Fibroblast of lung (primary cell): ENCODE data around the gene RALGDS. TPM values are rescaled to one million over a fixed set of nuclear protein-coding genes. Genes with fewer than 3 reads are reported as not detected.

Experiments used
- DNase-seq, 2 donors: peaks; one replicate each; pipeline versions ENCODE4 v3.0.0 to v3.0.0-alpha.2; 2010; ENCODE audit warnings: low read depth in 2 of 2
- H2AFZ ChIP-seq: 2 replicates; pipeline ENCODE4 v1.5.1; 2012; ENCODE audit warnings: low read length, control low read depth, inconsistent platforms
- H3K27ac ChIP-seq: 2 replicates; pipeline ENCODE4 v1.5.1; 2011; ENCODE audit warnings: low read length, control low read depth; ENCODE audit not compliant: insufficient read depth
- H3K27me3 ChIP-seq: 2 replicates; pipeline ENCODE4 v1.5.1; 2011; ENCODE audit warnings: mild to moderate bottlenecking, low read length; ENCODE audit not compliant: control insufficient read depth, insufficient read depth
- H3K36me3 ChIP-seq: 2 replicates; pipeline ENCODE4 v1.5.1; 2011; ENCODE audit warnings: low read length; ENCODE audit not compliant: control insufficient read depth, insufficient read depth
- H3K4me1 ChIP-seq: 2 replicates; pipeline ENCODE4 v1.5.1; 2011; ENCODE audit warnings: low read length; ENCODE audit not compliant: control insufficient read depth, insufficient read depth; ENCODE audit errors: extremely low read depth
- H3K4me2 ChIP-seq: 2 replicates; pipeline ENCODE4 v1.5.1; 2011; ENCODE audit warnings: low read length, control low read depth; ENCODE audit not compliant: insufficient read depth; ENCODE audit errors: extremely low read depth
- H3K4me3 ChIP-seq, 4 experiments: fragments of 200-600 bp in 1 of 4; sonication (generic) in 1 of 4; replicated peaks in 1 of 4; 2 replicates each; pipeline ENCODE4 v1.5.1; 2011 to 2016; ENCODE audit warnings: low read length in 4 of 4, low read depth in 3 of 4, mild to moderate bottlenecking in 3 of 4, control low read depth in 2 of 4, inconsistent platforms in 1 of 4, mixed read lengths in 1 of 4; ENCODE audit not compliant: insufficient read depth in 1 of 4; ENCODE audit errors: control extremely low read depth in 1 of 4
- H3K79me2 ChIP-seq: 2 replicates; pipeline ENCODE4 v1.5.1; 2012; ENCODE audit warnings: mild to moderate bottlenecking, low read length, inconsistent platforms; ENCODE audit not compliant: control insufficient read depth, insufficient read depth
- H3K9ac ChIP-seq: 2 replicates; pipeline ENCODE4 v1.5.1; 2011; ENCODE audit warnings: mild to moderate bottlenecking, low read length, control low read depth; ENCODE audit not compliant: insufficient read depth
- H3K9me3 ChIP-seq: 2 replicates; pipeline ENCODE4 v1.5.1; 2012; ENCODE audit warnings: low read depth, low read length; ENCODE audit not compliant: control insufficient read depth, insufficient read depth
- H4K20me1 ChIP-seq: 2 replicates; pipeline ENCODE4 v1.5.1; 2011; ENCODE audit warnings: low read length; ENCODE audit not compliant: control insufficient read depth, insufficient read depth; ENCODE audit errors: extremely low read depth
- EZH2 ChIP-seq: IDR thresholded peaks from 2 replicates; pipeline ENCODE4 v1.5.1; 2012; ENCODE audit warnings: low read length, control low read depth, mild to moderate bottlenecking; ENCODE audit errors: missing control alignments
- polyA plus RNA-seq, 2 donors: library from polyadenylated mRNA; depleted of rRNA in 1 of 2; stranded (reverse) in 1 of 2; unstranded in 1 of 2; fragments of >200 nt; gene quantifications; 2 replicates each; pipeline ENCODE4 v1.2.1, GENCODE V29; 2011 to 2012; ENCODE audit warnings: missing spikeins in 1 of 2
- total RNA-seq: library from RNA; depleted of rRNA; stranded (reverse); fragments of >200 nt; gene quantifications from 2 replicates; pipeline ENCODE4 v1.2.1, GENCODE V29; 2014
- TF ChIP-seq, protein P1 (sequence below), 2 donors: IDR thresholded peaks in 1 of 2; conservative IDR thresholded peaks in 1 of 2; 1 replicate in 1 of 2; 2 replicates in 1 of 2; pipeline ENCODE4 v1.5.1; 2011 to 2012; ENCODE audit warnings: low read length in 2 of 2, control low read depth in 1 of 2, inconsistent platforms in 1 of 2, low read depth in 1 of 2, mild to moderate bottlenecking in 1 of 2

The RALGDS gene
- total and polyA plus RNA-seq, 2 donors (not counting 1 experiment from before 2014, with no cell fraction given): 16.6 to 23.6 TPM

DNA sequence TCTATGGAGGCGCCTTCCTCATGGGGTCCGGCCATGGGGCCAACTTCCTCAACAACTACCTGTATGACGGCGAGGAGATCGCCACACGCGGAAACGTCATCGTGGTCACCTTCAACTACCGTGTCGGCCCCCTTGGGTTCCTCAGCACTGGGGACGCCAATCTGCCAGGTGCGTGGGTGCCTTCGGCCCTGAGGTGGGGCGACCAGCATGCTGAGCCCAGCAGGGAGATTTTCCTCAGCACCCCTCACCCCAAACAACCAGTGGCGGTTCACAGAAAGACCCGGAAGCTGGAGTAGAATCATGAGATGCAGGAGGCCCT, 56.0 kb downstream of the RALGDS start:
- no peak overlapping the region for H2AFZ ChIP-seq
- H3K79me2 ChIP-seq: no peaks in the 10 kb centered on the region
- DNase-seq: no peak
- no peak overlapping the region for H3K4me2 ChIP-seq
- no peaks in the 10 kb centered on the region for H4K20me1 ChIP-seq
- H3K4me3 ChIP-seq: no peak overlapping the region
- no peaks in the 10 kb centered on the region for H3K4me1 ChIP-seq
- H3K36me3 ChIP-seq: peaks cover 1% of the 10 kb centered on the region
- no peaks in the 10 kb centered on the region for H3K27me3 ChIP-seq
- H3K9ac ChIP-seq: no peak overlapping the region
- no peak for TF ChIP-seq EZH2
- TF ChIP-seq, protein P1, sequence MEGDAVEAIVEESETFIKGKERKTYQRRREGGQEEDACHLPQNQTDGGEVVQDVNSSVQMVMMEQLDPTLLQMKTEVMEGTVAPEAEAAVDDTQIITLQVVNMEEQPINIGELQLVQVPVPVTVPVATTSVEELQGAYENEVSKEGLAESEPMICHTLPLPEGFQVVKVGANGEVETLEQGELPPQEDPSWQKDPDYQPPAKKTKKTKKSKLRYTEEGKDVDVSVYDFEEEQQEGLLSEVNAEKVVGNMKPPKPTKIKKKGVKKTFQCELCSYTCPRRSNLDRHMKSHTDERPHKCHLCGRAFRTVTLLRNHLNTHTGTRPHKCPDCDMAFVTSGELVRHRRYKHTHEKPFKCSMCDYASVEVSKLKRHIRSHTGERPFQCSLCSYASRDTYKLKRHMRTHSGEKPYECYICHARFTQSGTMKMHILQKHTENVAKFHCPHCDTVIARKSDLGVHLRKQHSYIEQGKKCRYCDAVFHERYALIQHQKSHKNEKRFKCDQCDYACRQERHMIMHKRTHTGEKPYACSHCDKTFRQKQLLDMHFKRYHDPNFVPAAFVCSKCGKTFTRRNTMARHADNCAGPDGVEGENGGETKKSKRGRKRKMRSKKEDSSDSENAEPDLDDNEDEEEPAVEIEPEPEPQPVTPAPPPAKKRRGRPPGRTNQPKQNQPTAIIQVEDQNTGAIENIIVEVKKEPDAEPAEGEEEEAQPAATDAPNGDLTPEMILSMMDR (conservative IDR thresholded peaks at IDR 0.05 in 1 of 2, IDR thresholded peaks at IDR 0.05 in 1 of 2; ENCODE audit: low read depth in 1 of 2, low read length in 2 of 2): no peak
- H3K27ac ChIP-seq: no peak overlapping the region
- H3K9me3 ChIP-seq: no peaks in the 10 kb centered on the region

DNA sequence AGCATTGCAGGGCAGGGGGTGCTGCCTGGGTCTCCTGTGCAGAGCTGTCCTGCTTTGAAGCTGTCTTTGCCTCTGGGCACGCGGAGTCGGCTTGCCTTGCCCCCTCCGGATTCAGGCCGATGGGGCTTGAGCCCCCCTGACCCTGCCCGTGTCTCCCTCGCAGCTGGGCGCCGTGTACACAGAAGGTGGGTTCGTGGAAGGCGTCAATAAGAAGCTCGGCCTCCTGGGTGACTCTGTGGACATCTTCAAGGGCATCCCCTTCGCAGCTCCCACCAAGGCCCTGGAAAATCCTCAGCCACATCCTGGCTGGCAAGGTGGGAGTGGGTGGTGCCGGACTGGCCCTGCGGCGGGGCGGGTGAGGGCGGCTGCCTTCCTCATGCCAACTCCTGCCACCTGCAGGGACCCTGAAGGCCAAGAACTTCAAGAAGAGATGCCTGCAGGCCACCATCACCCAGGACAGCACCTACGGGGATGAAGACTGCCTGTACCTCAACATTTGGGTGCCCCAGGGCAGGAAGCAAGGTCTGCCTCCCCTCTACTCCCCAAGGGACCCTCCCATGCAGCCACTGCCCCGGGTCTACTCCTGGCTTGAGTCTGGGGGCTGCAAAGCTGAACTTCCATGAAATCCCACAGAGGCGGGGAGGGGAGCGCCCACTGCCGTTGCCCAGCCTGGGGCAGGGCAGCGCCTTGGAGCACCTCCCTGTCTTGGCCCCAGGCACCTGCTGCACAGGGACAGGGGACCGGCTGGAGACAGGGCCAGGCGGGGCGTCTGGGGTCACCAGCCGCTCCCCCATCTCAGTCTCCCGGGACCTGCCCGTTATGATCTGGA, 56.6 kb downstream of the RALGDS start:
- no peak overlapping the region for H3K4me3 ChIP-seq

DNA sequence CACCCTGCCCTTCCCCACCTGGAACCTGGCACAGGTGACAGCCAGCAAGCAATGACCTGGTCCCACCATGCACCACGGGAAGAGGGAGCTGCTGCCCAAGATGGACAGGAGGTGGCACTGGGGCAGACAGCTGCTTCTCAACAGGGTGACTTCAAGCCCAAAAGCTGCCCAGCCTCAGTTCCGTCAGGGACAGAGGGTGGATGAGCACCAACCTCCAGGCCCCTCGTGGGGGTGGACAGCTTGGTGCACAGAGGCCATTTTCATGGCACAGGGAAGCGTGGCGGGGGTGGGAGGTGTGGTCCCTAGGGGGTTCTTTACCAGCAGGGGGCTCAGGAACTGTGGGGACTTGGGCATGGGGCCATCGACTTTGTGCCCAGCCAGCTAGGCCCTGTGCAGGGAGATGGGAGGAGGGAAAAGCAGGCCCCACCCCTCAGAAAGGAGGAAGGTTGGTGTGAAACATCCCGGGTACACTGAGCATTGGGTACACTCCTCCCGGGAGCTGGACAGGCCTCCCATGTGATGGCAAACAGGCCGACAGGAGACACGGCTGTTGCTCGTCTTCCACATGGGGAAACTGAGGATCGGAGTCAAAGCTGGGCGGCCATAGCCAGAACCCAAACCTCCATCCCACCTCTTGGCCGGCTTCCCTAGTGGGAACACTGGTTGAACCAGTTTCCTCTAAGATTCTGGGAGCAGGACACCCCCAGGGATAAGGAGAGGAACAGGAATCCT, 57.4 kb downstream of the RALGDS start:
- Histone ChIP-seq H3K4me1 (no peaks in the 10 kb centered on the region), H3K79me2 (no peaks in the 10 kb centered on the region), H4K20me1 (no peaks in the 10 kb centered on the region), H3K27me3 (no peaks in the 10 kb centered on the region), H3K9ac (no peak overlapping the region), H3K36me3 (peaks cover 1% of the 10 kb centered on the region), H3K9me3 (no peaks in the 10 kb centered on the region), H2AFZ (no peak overlapping the region), H3K4me2 (no peak overlapping the region), H3K4me3 (no peak overlapping the region), H3K27ac (no peak overlapping the region)
- no peak for TF ChIP-seq EZH2
- TF ChIP-seq, protein P1 (conservative IDR thresholded peaks at IDR 0.05 in 1 of 2, IDR thresholded peaks at IDR 0.05 in 1 of 2; ENCODE audit: low read depth in 1 of 2, low read length in 2 of 2): no peak
- no peak for DNase-seq

More for the DNA sequence above, 56.6 kb downstream of the RALGDS start:
- Histone ChIP-seq H3K4me2 (no peak overlapping the region), H2AFZ (no peak overlapping the region), H3K27ac (no peak overlapping the region), H3K4me1 (no peaks in the 10 kb centered on the region), H3K27me3 (no peaks in the 10 kb centered on the region), H3K9me3 (no peaks in the 10 kb centered on the region), H3K36me3 (peaks cover 1% of the 10 kb centered on the region), H3K9ac (no peak overlapping the region), H3K79me2 (no peaks in the 10 kb centered on the region), H4K20me1 (no peaks in the 10 kb centered on the region)
- TF ChIP-seq, protein P1 (conservative IDR thresholded peaks at IDR 0.05 in 1 of 2, IDR thresholded peaks at IDR 0.05 in 1 of 2; ENCODE audit: low read depth in 1 of 2, low read length in 2 of 2): no peak
- no peak for TF ChIP-seq EZH2
- no peak for DNase-seq
